GM19023 (cell line): ENCODE data around the gene DOCK9.
A peak's percentile ranks its signal among the peaks of the same experiment; 100 is the strongest.

Source experiments
- ATAC-seq: cut with Tn5 transposase; IDR thresholded peaks from one replicate; pipeline ENCODE4 v1.9.1; 2021; ENCODE audit warnings: mild to moderate bottlenecking, moderate library complexity; ENCODE audit not compliant: unreplicated experiment

Gene DOCK9

DNA sequence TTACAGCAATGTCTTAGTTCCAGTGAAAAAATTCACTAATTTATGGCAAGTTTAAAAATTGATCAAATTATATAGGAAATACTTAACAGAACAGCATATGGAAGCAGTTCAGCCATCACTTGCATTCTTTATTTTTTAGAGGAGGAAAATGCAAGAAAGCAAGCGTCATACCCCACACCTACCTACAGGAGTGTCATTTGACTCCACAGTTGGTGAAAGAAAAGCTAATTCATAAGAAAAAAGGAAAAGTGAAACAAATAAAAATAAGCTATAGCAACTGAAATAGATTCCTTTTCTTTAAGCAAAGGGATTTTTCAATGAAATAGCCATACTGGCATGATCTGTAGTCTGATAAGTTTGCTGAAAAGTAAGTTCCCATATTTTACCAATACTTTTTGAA lies 111.0 kb downstream of the DOCK9 start:
- no peak for ATAC-seq

DNA sequence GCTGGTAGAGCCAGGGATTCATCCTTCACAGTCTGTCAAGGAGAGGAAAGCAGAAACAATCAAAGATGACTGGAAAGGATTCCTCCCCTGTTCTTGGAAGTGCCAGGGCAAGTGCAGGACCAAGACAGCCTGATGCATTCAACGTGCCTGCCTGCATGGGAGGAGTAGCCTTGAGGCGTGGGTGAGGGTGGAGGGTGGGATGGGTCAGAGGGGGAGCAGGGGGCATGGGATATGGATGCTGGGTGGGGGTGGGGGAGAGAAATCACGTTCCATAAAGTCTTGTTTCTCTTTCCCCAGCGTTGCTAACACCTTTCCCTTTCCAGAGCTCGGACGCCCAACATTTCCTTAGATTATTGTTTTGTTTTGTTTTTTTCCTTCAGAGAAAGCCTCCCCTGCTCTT lies 117.4 kb downstream of the DOCK9 start:
- ATAC-seq, result no peak

DNA sequence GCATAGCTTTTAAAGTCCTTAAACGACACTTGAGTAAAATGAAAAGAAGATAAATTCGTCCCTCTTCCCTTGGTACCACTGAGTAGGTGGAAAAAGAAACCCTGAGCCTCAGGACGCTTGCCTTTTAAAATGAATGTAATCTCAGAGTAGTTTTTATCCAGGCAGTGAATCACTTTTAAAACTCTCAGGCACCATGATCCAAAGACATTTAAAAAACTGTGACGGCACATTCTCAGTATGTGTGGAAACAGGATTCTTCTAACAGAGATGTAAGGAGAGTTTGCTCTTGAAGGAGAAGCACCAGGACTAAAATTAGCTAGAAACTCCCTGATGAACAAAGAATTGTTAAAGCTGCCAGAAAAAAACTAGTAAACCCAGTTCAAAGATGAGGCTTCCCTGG lies 119.7 kb downstream of the DOCK9 start:
- ATAC-seq, result no peak

DNA sequence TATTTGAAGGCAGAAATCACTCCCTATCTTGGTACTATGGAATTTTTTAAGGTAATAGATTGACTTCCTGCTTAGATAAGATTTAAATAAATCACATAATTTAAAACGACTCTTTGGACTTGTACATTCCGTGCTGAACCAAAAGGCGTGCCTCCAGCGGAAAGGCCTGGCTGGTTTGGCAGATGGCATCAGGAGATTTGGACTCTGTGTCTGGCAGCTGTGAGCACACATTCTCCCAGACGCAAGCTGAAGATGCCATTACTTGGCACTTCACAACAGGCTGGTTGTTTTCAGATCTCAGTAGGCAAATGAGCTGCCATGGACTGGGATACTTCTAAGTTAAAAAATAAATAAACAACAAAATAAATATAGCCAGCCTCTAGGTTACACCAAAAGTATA lies 120.9 kb downstream of the DOCK9 start:
- ATAC-seq, result no peak

DNA sequence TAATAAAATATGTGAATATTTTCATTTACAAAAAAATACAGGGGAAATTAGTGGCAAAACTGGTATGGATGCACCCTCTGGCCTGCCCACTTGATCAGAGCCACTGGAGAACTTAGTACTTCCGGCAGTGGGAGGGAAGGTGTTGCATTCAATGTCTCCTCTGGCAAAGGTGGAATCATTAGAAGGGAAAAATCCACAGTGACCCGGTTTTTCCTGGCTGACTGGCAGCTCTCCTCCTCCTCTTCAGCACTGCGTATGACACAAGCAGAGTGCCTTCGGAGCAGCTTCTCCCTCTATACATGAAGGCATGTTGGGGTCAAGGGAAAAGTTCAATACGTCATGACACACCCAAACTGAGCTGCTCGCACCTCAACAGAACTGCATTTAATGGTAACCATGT lies 123.4 kb downstream of the DOCK9 start:
- no peak for ATAC-seq

DNA sequence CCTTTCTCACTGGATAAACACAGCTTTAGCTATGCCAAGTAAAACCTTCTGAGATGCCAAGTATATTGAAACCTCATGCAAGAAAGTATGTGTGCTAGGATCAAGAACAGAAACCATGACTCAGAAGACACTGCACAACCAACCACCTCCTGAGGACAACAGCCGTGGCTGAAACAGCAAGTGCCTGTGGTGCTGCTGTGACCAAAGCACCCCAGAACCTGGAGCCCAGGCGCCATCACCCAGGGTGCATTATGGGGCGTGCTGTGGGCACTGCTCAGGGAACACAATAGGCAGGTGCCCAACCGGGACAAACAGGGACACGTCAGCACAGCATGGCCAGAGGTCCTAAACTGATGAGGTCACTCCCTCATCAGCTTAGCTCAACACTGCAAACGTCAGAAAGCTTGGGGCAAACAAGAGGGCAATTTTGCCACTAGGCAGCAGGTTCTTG lies 124.1 kb downstream of the DOCK9 start:
- ATAC-seq, result peak; percentile 100

DNA sequence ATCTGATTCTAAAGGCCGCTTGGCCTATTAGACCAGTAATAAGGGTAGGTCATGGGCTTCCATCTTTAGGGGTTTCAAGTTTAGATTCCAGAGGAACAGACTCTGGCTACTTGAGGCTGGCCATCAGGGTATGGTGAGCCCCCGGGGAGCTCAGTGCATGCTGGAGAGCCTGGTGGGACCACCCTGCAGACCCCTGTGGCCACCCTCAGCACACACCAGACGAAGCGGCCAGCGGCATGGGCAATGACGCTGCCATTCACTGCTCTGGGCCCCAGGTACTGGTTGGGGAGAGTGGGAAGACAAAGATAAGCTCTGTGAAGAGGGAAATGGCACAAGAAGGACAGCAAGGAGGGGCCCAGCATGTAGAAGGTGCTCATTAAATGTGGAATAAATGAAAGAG lies 126.6 kb downstream of the DOCK9 start:
- ATAC-seq, result no peak

DNA sequence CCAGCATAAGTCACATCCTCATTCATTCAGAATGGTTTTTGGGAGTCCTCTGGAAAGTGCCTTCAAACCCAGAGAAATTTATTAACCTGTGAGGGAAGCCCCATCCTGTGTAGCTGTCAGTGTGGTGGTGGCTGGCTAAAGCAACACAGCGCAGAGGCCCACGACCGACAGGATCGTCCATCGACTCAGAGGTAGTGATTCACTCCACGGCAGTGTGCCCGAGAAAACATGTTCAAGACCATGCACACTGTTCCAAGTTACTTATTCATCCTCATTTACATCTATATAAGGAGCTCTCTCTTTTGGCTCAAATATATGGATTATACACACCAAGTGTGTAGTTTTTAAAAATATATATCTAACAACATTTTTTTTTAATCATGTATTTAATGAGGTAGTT lies 129.1 kb downstream of the DOCK9 start:
- ATAC-seq, result no peak

DNA sequence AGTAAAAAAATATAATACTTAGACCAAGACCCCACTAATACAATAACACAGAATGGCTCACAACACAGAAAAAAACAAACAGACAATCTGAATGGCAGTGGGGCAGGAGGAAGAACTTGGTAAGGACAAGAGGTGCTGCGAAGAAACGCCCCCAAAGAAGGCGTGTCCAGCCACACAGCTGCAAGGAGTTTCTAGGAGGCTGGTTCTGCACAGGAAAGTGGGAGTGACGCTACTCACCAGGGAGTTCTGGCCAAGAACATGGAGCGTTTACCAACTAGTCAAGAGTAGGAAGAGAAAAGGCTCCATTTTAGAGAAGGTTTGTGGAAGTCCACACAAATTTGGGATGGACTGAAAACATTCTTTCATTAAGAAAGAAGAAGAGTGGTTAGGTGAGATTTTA lies 130.1 kb downstream of the DOCK9 start:
- no peak for ATAC-seq

DNA sequence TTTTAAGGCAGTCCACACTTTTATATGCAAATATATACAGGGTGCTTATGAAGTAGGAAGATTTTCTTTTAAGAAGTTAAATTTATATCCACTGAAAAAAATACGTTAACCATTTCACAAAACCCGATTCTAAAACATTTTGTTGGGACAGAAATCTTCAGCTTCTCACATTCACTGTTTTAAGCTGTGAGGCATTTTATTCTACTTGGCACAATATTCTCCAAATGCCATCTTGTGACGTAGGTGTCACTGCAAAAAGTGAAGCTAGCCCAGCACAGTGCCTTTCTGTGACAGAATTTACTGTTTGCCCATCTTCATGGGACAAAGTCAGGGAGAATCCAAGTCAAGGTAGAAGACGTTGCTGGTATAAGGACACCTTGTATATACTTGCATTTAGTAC lies 130.9 kb downstream of the DOCK9 start:
- ATAC-seq, result no peak

DNA sequence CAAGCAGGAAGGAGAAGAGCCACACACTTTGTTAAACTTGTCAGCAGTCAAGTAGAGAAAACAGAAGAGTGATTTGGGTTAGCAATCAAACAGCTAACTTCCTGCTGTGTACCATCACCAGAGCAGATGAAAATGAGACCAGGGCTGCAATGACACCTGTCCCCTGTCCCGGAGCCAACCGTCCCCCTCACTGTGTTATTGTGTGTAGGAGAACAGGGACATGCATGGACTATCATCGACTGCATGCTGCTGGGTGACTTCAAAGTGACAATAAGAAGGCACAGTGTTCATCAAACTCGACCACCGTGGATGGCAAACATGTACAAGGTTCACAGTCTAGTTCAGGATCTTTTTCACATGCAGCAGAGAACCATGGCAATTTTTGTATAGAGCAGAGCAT lies 131.3 kb downstream of the DOCK9 start:
- no peak for ATAC-seq

DNA sequence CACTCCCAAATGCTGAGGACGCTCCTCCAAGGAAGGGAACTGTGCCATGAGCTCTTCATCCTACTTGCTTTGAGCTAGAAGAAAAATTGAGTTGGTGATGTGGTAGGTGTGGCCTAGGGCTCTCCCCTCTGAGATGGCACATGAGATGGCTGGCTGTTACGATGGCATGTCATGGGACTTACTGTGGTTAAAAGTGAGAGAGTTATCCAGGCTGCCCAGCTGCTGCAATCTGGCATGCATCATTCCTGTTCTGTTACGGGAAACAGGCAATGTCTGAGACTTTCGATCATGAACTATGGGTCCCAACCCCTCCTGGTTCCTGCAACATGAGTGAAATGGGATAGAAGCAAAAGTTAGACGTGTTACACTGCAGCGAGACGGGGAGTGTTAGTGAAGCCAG lies 132.1 kb downstream of the DOCK9 start:
- no peak for ATAC-seq

DNA sequence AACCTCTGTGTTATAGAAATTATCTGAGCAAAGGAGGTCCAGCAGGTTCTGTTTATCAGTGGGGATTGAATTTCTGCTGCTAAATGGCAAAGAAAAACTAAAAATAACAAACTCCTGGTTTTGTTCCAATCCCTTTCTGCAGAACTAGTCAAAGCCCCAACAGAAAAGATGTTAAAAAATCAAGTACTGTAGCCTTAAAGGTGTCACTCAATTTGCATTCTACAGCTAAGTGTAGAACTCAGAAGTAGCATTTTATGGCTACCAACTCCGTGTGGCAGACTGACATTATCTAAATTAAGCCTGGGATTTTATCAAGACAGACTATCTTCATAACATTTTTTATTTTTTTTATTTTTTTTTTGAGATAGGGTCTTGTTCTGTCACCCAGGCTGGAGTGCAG lies 133.8 kb downstream of the DOCK9 start:
- ATAC-seq, result no peak

DNA sequence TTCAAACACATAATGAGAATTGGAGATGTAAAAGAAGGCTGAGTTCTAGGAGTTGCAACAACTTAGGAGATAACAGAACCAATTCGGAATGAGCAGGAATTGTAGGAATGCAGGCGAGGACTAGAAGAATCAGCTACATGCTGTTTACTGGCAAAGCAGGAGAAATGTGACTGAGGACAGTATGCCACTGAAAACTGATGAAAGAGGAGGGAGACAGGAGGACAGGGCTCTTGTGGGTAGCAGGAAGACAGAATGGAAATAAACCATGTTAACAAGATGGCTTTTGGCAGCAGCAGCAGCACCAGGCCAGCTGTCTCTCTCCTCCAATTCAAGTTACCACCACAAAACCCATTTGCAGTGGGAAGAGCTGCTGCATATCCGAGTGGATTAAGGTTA lies 134.4 kb downstream of the DOCK9 start:
- no peak for ATAC-seq

DNA sequence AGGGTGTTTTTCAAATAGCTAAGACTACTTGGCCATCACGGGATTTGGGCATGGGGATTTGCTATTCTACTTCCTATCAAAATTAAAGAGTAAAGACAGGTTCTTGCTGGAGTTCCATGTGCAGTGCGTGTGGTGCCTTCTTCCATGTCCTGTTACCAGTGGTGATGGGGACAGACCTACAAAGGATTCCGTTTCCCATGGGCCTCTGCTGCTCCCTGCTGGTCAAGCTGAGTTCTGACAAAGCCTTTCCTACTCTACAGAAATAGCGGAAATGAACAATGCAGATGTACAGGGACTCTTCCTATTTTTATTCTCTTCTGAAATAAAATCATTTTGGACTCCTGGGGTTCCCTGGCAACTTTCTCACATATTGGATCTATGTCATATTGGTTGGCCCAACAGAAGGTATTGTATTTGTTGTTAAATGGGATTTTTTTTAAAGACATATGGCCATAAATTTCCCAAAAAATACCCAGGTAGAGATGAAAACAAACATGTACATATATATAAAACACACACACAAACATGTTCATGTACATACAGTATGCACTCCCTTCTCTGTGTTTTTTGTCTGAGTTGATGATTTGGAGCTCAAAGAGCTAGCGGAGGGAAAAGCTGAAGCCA lies 134.9 kb downstream of the DOCK9 start:
- peak; percentile 80 for ATAC-seq

DNA sequence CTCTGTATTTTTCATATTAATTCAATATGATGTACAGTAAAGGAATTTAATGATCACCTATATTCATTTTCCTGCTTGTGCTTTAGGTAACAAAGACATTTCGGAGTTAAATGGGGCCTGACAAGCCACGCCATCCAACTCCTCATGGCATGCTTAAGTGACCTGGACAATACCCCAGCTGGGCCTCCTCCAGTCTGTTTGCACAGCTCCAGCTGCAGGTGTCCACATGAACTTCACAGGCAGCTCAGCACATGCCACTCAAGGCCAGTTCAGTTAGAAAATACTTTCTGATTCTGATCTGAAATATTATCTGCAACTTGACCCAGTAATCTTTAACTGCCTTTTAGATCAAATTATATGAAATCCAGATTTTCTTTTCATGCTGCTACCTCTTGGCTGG lies 135.8 kb downstream of the DOCK9 start:
- ATAC-seq, result no peak

DNA sequence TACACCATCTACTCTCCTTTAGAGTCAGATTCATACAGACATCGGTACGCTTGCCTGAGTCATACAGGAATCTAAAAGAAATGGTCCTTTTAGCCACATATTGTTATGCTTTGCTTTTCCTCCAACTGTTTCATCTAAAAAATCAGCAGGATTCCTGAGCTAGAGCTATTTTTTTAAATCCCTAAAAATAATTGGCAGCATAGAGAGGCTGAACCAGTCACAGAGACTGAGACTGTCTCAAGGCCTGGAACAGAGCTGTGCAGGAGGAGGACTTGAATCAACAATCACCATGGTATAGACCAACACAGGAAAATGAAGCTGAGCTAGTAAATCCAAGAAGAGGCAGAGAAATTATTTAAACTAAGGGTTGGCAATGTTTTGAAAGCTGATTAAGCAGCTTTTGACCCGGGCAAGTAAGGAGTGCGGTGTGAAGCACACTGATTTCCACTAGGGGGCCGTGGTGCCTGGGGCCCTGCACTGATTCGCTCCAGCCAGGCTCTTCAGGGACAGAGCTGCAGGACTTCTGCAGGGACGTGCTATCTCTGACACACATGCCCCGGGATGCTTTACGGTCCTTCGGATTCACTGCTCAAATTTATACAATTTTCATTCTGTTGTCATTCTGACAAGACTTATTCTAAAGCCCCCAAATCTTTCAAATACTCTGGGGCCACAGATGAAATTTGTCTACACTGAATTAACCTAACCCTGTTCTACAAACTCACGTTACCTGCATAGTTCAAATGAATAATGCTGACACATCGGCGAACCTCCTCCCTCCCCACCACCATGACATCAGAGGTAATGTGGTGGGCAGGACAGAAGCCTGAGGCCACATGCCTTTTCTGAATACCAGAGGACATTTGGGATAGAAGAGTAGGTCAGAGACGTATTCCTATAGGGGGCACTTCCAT lies 137.8 kb downstream of the DOCK9 start:
- peak; percentile 92 for ATAC-seq

DNA sequence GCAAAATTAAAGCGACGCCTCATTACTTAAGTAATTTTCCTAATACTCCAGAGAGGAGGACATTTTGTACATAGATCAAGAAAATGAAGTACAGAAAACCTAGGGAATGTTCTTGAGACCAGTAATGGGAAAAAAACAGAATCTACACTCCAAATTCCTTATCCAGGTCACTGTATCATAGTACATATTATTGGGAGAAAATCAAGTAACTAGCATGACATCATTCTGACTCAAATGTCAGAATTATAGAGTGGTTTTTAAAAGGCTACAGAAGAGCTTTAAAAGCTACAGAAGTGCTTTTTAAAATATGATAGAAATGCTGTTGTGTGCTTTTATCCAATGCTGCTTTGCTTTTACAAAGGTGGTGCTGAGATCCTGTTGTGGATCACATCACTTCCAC lies 139.1 kb downstream of the DOCK9 start:
- no peak for ATAC-seq

DNA sequence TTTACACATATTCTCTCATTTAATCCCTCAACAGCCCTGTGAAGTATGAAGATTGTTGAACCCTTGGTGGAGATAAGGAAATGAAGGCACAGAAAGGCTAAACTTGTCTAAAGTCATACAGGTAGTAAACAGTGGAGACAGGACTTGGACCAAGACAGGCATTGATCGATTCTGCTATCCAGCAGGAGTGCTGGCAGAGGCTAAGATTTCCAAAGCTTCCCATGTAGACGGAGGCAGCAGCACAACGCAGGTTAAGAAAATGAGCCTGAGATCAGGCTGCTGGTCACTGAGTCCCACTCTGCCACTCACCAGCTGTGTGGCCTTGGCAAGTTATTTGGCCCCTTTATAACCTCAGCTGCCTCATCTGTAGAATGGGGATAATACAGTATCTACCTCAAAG lies 140.0 kb downstream of the DOCK9 start:
- ATAC-seq, result no peak

DNA sequence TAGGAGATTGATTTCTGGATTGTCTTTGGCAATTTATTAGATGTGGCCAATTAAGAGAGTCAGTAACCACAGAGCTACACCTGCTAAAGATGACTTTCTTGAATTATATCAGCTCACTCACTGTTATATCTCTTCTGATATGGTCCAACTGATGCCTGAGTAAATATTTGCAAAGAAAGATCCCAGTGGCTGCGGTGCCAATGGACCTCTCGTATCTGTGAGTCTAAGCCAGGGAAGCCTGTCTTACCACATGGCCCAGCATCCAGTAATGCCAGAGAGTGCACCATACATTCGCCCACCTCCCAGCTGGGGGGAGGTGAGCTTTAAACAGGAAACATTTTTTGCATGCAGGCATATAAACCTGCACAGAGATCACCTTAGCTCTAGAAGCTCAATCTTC lies 142.7 kb downstream of the DOCK9 start:
- no peak for ATAC-seq

DNA sequence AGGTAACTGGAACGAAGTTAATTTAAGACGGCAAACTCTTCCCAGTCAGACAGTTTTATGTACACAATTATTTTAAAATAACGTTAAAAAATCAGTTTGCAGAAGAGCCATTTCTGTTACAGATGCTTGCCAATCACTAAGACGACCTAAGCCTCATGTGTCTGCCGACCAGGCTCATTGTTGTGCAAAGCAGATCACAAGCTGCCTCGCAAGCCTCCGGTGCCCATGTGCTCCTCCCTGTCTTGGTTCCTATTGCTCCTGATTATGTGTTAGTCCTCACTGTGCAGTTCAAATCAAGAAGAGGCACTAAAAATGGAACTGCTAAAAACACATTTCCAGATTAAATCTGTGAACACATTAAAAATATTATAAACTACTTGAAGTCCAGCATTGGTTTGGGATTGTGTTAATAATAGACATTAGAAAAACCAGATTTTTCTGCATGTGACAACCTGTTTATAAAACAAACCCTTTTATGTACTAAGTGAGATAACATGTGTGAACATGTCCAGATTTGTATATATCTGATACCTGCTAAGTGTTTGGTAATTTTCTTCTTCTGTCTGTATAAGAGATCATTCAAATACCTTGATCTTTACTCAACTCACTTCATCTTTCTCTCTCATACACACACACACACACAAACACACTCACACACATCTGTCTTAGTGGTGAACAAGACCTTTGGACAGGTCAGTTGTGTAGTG lies 143.5 kb downstream of the DOCK9 start:
- no peak for ATAC-seq

DNA sequence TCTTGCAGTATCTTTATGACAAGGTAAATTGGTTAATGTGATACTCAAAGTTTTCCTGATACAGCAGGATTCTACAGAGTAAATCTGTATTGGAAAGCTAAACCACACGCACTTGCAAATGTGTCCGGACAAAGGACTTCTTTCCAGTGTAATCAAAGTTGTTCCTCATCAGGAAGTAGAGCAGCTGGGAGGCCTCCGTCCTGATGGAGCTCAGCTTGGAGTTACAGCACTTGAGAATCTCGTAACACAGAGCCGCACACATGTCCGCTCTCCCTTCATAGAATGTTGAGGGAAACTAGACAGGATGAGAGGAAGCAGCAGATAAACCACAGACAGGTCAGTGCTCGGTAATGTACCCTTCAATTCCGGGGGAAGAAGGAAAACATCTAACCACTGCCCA lies 146.6 kb downstream of the DOCK9 start:
- ATAC-seq, result no peak
